ENCODE data around the gene FAM184A.
"Not testable (repeated sequence)": the region's sequence is repeated elsewhere in the genome, so short reads cannot be mapped to it uniquely, and the experiment has no call there.

Gene FAM184A

GRCh38 chr6:118999494-119000040 lies 78.9 kb downstream of the FAM184A start:
- Histone ChIP-seq H3K36me3 (replicated peaks) (no peaks in the 10 kb centered on the region), H3K27ac (no peak overlapping the region), H3K27me3 (replicated peaks) (no peaks in the 10 kb centered on the region), H3K4me3 (ENCODE audit: low read depth, low read length) (no peak overlapping the region)
- TF ChIP-seq CTCF (IDR thresholded peaks at IDR 0.05; ENCODE audit: low read depth, low read length, missing control alignments) = no peak
- in situ Hi-C loops (cut with HindIII; ENCODE audit: low pct_ligation_motif_present, low sequenced_read_pairs) = no loop called here
- no peak for DNase-seq

GRCh38 chr6:118997426-118997825 lies 81.0 kb downstream of the FAM184A start:
- DNase-seq; H3K27me3 ChIP-seq (replicated peaks); H3K4me3 ChIP-seq (ENCODE audit: low read depth, low read length); H3K27ac ChIP-seq; H3K36me3 ChIP-seq (replicated peaks); in situ Hi-C loops (cut with HindIII; ENCODE audit: low pct_ligation_motif_present, low sequenced_read_pairs): not testable (repeated sequence)

- no peak for DNase-seq
- no peak for TF ChIP-seq CTCF (IDR thresholded peaks at IDR 0.05; ENCODE audit: low read depth, low read length, missing control alignments)
- no peak overlapping the region for H3K27ac ChIP-seq
- H3K27me3 ChIP-seq (replicated peaks) = no peaks in the 10 kb centered on the region
- H3K36me3 ChIP-seq (replicated peaks) = no peaks in the 10 kb centered on the region
- no peak overlapping the region for H3K4me3 ChIP-seq (ENCODE audit: low read depth, low read length)
- in situ Hi-C loops (cut with HindIII; ENCODE audit: low pct_ligation_motif_present, low sequenced_read_pairs) = no loop called here
Measured at GRCh38 chr6:118996289-118996820, 82.1 kb downstream of the FAM184A start.

- H3K36me3 ChIP-seq (replicated peaks) = no peaks in the 10 kb centered on the region
- H3K27me3 ChIP-seq (replicated peaks) = no peaks in the 10 kb centered on the region
- in situ Hi-C loops (cut with HindIII; ENCODE audit: low pct_ligation_motif_present, low sequenced_read_pairs) = no loop called here
- no peak overlapping the region for H3K4me3 ChIP-seq (ENCODE audit: low read depth, low read length)
- DNase-seq = no peak
- no peak for TF ChIP-seq CTCF (IDR thresholded peaks at IDR 0.05; ENCODE audit: low read depth, low read length, missing control alignments)
- no peak overlapping the region for H3K27ac ChIP-seq
Measured at GRCh38 chr6:118993803-118994251, 84.6 kb downstream of the FAM184A start.

DNA sequence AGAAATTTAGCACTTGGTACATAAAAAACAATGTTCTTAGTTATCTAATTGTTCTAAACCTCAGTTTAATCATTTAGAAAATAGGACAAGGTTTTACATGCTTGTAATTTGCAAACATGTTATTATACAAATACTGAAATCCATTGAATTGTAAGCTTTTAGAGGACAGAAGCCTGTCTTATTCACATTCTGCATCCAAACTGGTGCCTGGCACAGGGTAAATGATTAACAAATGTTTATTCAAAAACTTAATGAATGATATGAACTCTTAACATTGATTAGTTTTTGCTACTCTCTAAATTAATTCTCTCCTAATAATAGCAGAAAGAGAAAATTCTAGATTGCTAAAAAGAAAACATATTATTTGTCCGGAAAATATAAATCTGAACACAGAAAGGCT lies 85.1 kb downstream of the FAM184A start:
- no peak overlapping the region for H3K27ac ChIP-seq
- no peak for DNase-seq
- H3K36me3 ChIP-seq (replicated peaks) = no peaks in the 10 kb centered on the region
- in situ Hi-C loops (cut with HindIII; ENCODE audit: low pct_ligation_motif_present, low sequenced_read_pairs) = no loop called here
- no peaks in the 10 kb centered on the region for H3K27me3 ChIP-seq (replicated peaks)
- TF ChIP-seq CTCF (IDR thresholded peaks at IDR 0.05; ENCODE audit: low read depth, low read length, missing control alignments) = no peak
- H3K4me3 ChIP-seq (ENCODE audit: low read depth, low read length) = no peak overlapping the region

DNA sequence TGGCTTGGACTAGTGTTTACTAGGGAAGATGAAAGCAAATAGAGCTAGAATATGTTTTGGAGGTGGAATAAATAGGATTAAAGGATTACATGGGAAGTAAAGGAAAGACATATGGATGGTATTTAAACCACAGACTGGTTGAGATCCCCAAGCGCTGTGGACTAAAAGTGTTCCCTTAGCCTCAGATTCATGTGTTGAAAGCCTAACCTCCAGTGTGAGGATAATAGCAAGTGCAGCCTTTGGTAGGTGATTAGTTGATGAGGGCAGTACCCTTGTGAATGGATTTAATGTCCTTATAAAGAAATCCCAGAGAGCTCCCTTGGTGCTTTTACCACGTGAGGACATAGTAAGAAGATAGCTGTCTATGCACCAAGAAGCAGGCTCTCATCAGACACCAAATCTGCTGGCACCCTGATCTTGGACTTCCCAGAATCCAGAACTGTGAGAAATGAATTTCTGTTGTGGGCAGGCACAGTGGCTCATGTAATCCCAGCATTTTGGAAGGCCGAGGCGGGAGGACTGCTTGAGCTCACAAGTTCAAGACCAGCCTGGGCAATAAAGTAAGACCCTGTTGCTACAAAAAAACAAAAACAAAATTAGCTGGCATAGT lies 86.2 kb downstream of the FAM184A start:
- in situ Hi-C loops (cut with HindIII; ENCODE audit: low pct_ligation_motif_present, low sequenced_read_pairs) = no loop called here
- no peak for DNase-seq
- Histone ChIP-seq H3K4me3 (ENCODE audit: low read depth, low read length) (no peak overlapping the region), H3K36me3 (replicated peaks) (no peaks in the 10 kb centered on the region), H3K27me3 (replicated peaks) (no peaks in the 10 kb centered on the region), H3K27ac (no peak overlapping the region)
- TF ChIP-seq CTCF (IDR thresholded peaks at IDR 0.05; ENCODE audit: low read depth, low read length, missing control alignments) = no peak
